Measurements from ENCODE around the gene LRRC7.

Gene LRRC7

DNA sequence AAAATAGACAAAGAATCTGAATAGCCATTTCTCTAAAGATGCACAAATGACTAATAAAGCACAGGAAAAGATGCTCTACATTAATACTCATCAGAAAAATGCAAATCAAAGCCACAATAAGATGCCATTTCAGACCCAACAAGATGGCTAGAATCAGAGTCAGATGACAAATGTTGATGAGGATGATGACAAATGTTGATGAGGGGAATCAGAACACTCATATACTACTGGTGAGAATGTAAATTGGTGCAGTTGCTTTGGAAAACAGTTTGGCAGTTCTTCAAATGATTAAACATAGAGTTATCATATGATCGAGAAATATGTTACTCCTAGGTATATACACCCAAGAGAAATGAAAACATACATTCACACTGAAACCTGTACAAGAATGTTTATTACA is 603.8 kb downstream of the LRRC7 start:
- no peak overlapping the region for H2BK12ac ChIP-seq (ENCODE audit: low read length)
- no peaks in the 10 kb centered on the region for H3K27me3 ChIP-seq (ENCODE audit: control insufficient read depth in 3 of 3, insufficient read depth in 3 of 3, low read depth in 1 of 3, low read length in 3 of 3)
- H2AFZ ChIP-seq (ENCODE audit: low read length), result no peak overlapping the region
- no peak overlapping the region for H2BK5ac ChIP-seq (ENCODE audit: low read length)
- WGBS, 2 donors (ENCODE audit: extremely low coverage in 2 of 2, insufficient read length in 2 of 2, insufficient replicate concordance in 1 of 2), result no CpG with 5 or more reads among the region's 1 CpG
- peaks cover 0 to 47% of the 10 kb centered on the region in 2 donors for H3K36me3 ChIP-seq (replicated peaks in 1 of 2; ENCODE audit: control insufficient read depth in 2 of 2, insufficient read depth in 2 of 2, low read length in 2 of 2)
- H3K27ac ChIP-seq (replicated peaks; ENCODE audit: low read length), result no peak overlapping the region
- H3K9ac ChIP-seq (ENCODE audit: low read depth, low read length, poor library complexity), result no peak overlapping the region
- no peak overlapping the region for H2BK15ac ChIP-seq (ENCODE audit: low read length)
- no peak overlapping the region for H2BK120ac ChIP-seq (ENCODE audit: low read depth, low read length)
- H3K79me1 ChIP-seq (ENCODE audit: low read depth, low read length), result no peaks in the 10 kb centered on the region
- DNase-seq (ENCODE audit: low spot score), result no peak
- H3K23ac ChIP-seq (ENCODE audit: low read depth, low read length, poor library complexity), result no peak overlapping the region
- H3K4me1 ChIP-seq (ENCODE audit: control insufficient read depth in 2 of 2, insufficient read depth in 1 of 2, low read depth in 1 of 2, low read length in 2 of 2), result peaks cover 0 to 2% of the 10 kb centered on the region in 2 donors
- H3K4me2 ChIP-seq (ENCODE audit: insufficient read depth, low read length, poor library complexity, severe bottlenecking), result no peak overlapping the region
- H4K8ac ChIP-seq (ENCODE audit: low read depth, low read length), result no peak overlapping the region
- peaks cover 0 to 12% of the 10 kb centered on the region in 2 donors for H3K9me3 ChIP-seq (replicated peaks in 1 of 2; ENCODE audit: control insufficient read depth in 2 of 2, insufficient read depth in 1 of 2, low read depth in 1 of 2, low read length in 2 of 2)
- no peak overlapping the region for H3K4me3 ChIP-seq (ENCODE audit: low read length in 2 of 2)
- no peak overlapping the region for H3K4ac ChIP-seq (ENCODE audit: low read length)
- no peak overlapping the region for H3K14ac ChIP-seq (ENCODE audit: low read length)
- no peak overlapping the region for H3K18ac ChIP-seq (ENCODE audit: low read length)
- H2AK5ac ChIP-seq (ENCODE audit: low read depth, low read length), result no peak overlapping the region
- H4K91ac ChIP-seq (ENCODE audit: low read depth, low read length, poor library complexity), result no peak overlapping the region

Measured in neuronal stem cell (in vitro differentiated cells).